ENCODE measurements around the gene LAPTM4A.

The LAPTM4A gene

GRCh38 chr2:20005891-20006470, 45.4 kb downstream of the LAPTM4A start:
- H3K27ac ChIP-seq, result no peak overlapping the region
- TF ChIP-seq CTCF (IDR thresholded peaks at IDR 0.05), result no peak
- no peak for TF ChIP-seq ZFX (IDR thresholded peaks at IDR 0.05; ENCODE audit: borderline replicate concordance)

GRCh38 chr2:20005067-20005627, 46.3 kb downstream of the LAPTM4A start:
- no peak overlapping the region for H3K27ac ChIP-seq
- TF ChIP-seq ZFX (IDR thresholded peaks at IDR 0.05; ENCODE audit: borderline replicate concordance), result no peak
- TF ChIP-seq CTCF (IDR thresholded peaks at IDR 0.05), result no peak

- no peak for TF ChIP-seq CTCF (IDR thresholded peaks at IDR 0.05)
- no peak for TF ChIP-seq ZFX (IDR thresholded peaks at IDR 0.05; ENCODE audit: borderline replicate concordance)
- no peak overlapping the region for H3K27ac ChIP-seq
Measured at GRCh38 chr2:20001361-20001863, 50.0 kb downstream of the LAPTM4A start.

GRCh38 chr2:19993731-19994130, 57.7 kb downstream of the LAPTM4A start:
- H3K27ac ChIP-seq, result no peak overlapping the region
- TF ChIP-seq CTCF (IDR thresholded peaks at IDR 0.05) (no peak), ZFX (IDR thresholded peaks at IDR 0.05; ENCODE audit: borderline replicate concordance) (no peak)

GRCh38 chr2:19991895-19992294, 59.5 kb downstream of the LAPTM4A start:
- TF ChIP-seq ZFX (IDR thresholded peaks at IDR 0.05; ENCODE audit: borderline replicate concordance) (no peak), CTCF (IDR thresholded peaks at IDR 0.05) (no peak)
- no peak overlapping the region for H3K27ac ChIP-seq

- peak overlapping the region; percentile 53 for H3K27ac ChIP-seq
- TF ChIP-seq ZFX (IDR thresholded peaks at IDR 0.05; ENCODE audit: borderline replicate concordance), result no peak
- TF ChIP-seq CTCF (IDR thresholded peaks at IDR 0.05), result no peak
Measured at GRCh38 chr2:19990416-19990728, 61.1 kb downstream of the LAPTM4A start.

GRCh38 chr2:19989667-19990415, 61.6 kb downstream of the LAPTM4A start, which contains the start of gene WDR35:
TSS of gene WDR35 (minus strand) at chr2:19990105. CDS start at chr2:19990015, 90 bp downstream.
- peak within 1 kb of the TSS; percentile 53 for H3K27ac ChIP-seq
- TF ChIP-seq ZFX (IDR thresholded peaks at IDR 0.05; ENCODE audit: borderline replicate concordance) (no peak), CTCF (IDR thresholded peaks at IDR 0.05) (no peak)
